ENCODE data around the gene FRMD4B.
A peak's percentile ranks its signal among the peaks of the same experiment; 100 is the strongest.

Gene FRMD4B

GRCh38 chr3:69250014-69250413 is 135.9 kb downstream of the FRMD4B start:
- Histone ChIP-seq H3K27ac (ENCODE audit: low read depth, low read length, severe bottlenecking) (peak overlapping the region; percentile 30), H3K4me1 (ENCODE audit: control insufficient read depth, insufficient read depth, low read length, poor library complexity, severe bottlenecking) (peaks cover 8% of the 10 kb centered on the region), H3K36me3 (ENCODE audit: control insufficient read depth, insufficient read depth, low read length) (no peaks in the 10 kb centered on the region), H3K9me3 (ENCODE audit: control insufficient read depth, low read length) (no peaks in the 10 kb centered on the region), H3K4me3 (ENCODE audit: extremely low read depth, insufficient read depth, low read length, poor library complexity, severe bottlenecking) (peak overlapping the region; percentile 44)
- 15 to 16% methylated on average over 5 to 6 of the region's 8 CpGs for WGBS, 2 experiments (ENCODE audit: insufficient coverage in 2 of 2)

- Histone ChIP-seq H3K9me3 (ENCODE audit: control insufficient read depth, low read length) (no peaks in the 10 kb centered on the region), H3K4me3 (ENCODE audit: extremely low read depth, insufficient read depth, low read length, poor library complexity, severe bottlenecking) (peak overlapping the region; percentile 44), H3K4me1 (ENCODE audit: control insufficient read depth, insufficient read depth, low read length, poor library complexity, severe bottlenecking) (peaks cover 15% of the 10 kb centered on the region), H3K36me3 (ENCODE audit: control insufficient read depth, insufficient read depth, low read length) (no peaks in the 10 kb centered on the region), H3K27ac (ENCODE audit: low read depth, low read length, severe bottlenecking) (peak overlapping the region; percentile 30)
- WGBS, 2 experiments (ENCODE audit: insufficient coverage in 2 of 2) = 0% methylated on average over 1 of the region's 2 CpGs; no CpG with 5 or more reads in 1 of the 2 experiments
Observed at GRCh38 chr3:69249001-69249400, 136.9 kb downstream of the FRMD4B start.

GRCh38 chr3:69248436-69248835 is 137.5 kb downstream of the FRMD4B start:
- no peaks in the 10 kb centered on the region for H3K9me3 ChIP-seq (ENCODE audit: control insufficient read depth, low read length)
- WGBS, 2 experiments (ENCODE audit: insufficient coverage in 2 of 2) = 71 to 72% methylated on average over 3 of the region's 8 CpGs
- H3K36me3 ChIP-seq (ENCODE audit: control insufficient read depth, insufficient read depth, low read length) = no peaks in the 10 kb centered on the region
- peak overlapping the region; percentile 30 for H3K27ac ChIP-seq (ENCODE audit: low read depth, low read length, severe bottlenecking)
- H3K4me3 ChIP-seq (ENCODE audit: extremely low read depth, insufficient read depth, low read length, poor library complexity, severe bottlenecking) = peak overlapping the region; percentile 44
- H3K4me1 ChIP-seq (ENCODE audit: control insufficient read depth, insufficient read depth, low read length, poor library complexity, severe bottlenecking) = peaks cover 21% of the 10 kb centered on the region

DNA sequence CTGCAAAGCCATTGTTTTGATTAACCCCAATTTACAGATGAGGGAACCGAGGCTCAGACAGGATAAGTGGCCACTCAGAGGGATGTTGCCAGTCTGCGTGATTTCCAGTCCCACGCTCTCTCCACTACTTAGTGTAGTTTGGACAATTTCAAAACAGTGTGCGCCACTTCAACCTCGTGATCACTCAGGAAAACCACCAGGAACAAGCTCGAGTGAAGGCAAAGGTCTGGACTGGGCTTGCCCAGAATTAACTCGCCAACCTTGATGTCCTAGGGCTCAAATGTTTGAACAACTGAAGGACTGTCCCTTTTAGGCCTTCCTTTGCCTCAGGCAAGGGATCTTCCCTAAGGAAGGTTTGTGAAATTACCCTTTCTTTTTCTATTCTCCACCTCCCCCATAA is 139.3 kb downstream of the FRMD4B start:
- H3K36me3 ChIP-seq (ENCODE audit: control insufficient read depth, insufficient read depth, low read length) = no peaks in the 10 kb centered on the region
- 94 to 97% methylated on average over 6 to 7 of the region's 7 CpGs for WGBS, 2 experiments (ENCODE audit: insufficient coverage in 2 of 2)
- H3K9me3 ChIP-seq (ENCODE audit: control insufficient read depth, low read length) = no peaks in the 10 kb centered on the region
- no peak overlapping the region for H3K27ac ChIP-seq (ENCODE audit: low read depth, low read length, severe bottlenecking)
- peaks cover 29% of the 10 kb centered on the region for H3K4me1 ChIP-seq (ENCODE audit: control insufficient read depth, insufficient read depth, low read length, poor library complexity, severe bottlenecking)
- no peak overlapping the region for H3K4me3 ChIP-seq (ENCODE audit: extremely low read depth, insufficient read depth, low read length, poor library complexity, severe bottlenecking)

- H3K4me3 ChIP-seq (ENCODE audit: extremely low read depth, insufficient read depth, low read length, poor library complexity, severe bottlenecking) = no peak overlapping the region
- 70 to 80% methylated on average over 1 to 2 of the region's 2 CpGs for WGBS, 2 experiments (ENCODE audit: insufficient coverage in 2 of 2)
Observed at GRCh38 chr3:69244039-69244438, 141.8 kb downstream of the FRMD4B start.

DNA sequence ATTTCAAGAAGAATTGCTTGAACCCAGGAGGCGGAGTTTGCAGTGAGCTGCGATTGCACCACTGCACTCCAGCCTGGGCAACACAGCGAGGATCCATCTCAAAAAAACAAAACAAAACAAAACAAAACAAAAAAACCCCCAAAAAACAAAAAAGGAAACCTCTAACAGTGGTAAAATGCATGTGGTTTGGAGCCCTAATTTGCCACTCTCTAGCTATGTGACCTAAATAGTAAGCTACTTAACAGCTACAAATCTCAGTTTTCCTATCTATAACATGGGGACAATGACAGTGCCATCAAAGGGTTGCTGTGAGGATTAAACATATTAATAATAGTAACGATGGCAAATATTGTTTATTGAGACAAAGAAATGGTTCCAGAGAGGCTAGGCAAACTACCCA is 144.1 kb downstream of the FRMD4B start:
- Histone ChIP-seq H3K4me1 (ENCODE audit: control insufficient read depth, insufficient read depth, low read length, poor library complexity, severe bottlenecking) (peaks cover 60% of the 10 kb centered on the region), H3K27ac (ENCODE audit: low read depth, low read length, severe bottlenecking) (peak overlapping the region; percentile 95), H3K4me3 (ENCODE audit: extremely low read depth, insufficient read depth, low read length, poor library complexity, severe bottlenecking) (no peak overlapping the region), H3K9me3 (ENCODE audit: control insufficient read depth, low read length) (no peaks in the 10 kb centered on the region), H3K36me3 (ENCODE audit: control insufficient read depth, insufficient read depth, low read length) (no peaks in the 10 kb centered on the region)
- 100% methylated on average over 1 of the region's 4 CpGs; no CpG with 5 or more reads in 1 of the 2 experiments for WGBS, 2 experiments (ENCODE audit: insufficient coverage in 2 of 2)

More at GRCh38 chr3:69244039-69244438, 141.8 kb downstream of the FRMD4B start:
- Histone ChIP-seq H3K4me1 (ENCODE audit: control insufficient read depth, insufficient read depth, low read length, poor library complexity, severe bottlenecking) (peaks cover 38% of the 10 kb centered on the region), H3K9me3 (ENCODE audit: control insufficient read depth, low read length) (no peaks in the 10 kb centered on the region), H3K27ac (ENCODE audit: low read depth, low read length, severe bottlenecking) (peak overlapping the region; percentile 66), H3K36me3 (ENCODE audit: control insufficient read depth, insufficient read depth, low read length) (no peaks in the 10 kb centered on the region)

GRCh38 chr3:69240651-69241568 is 145.0 kb downstream of the FRMD4B start:
- H3K4me1 ChIP-seq (ENCODE audit: control insufficient read depth, insufficient read depth, low read length, poor library complexity, severe bottlenecking) = peaks cover 64% of the 10 kb centered on the region
- no peak overlapping the region for H3K4me3 ChIP-seq (ENCODE audit: extremely low read depth, insufficient read depth, low read length, poor library complexity, severe bottlenecking)
- peak overlapping the region; percentile 95 for H3K27ac ChIP-seq (ENCODE audit: low read depth, low read length, severe bottlenecking)
- H3K9me3 ChIP-seq (ENCODE audit: control insufficient read depth, low read length) = no peaks in the 10 kb centered on the region
- 52 to 58% methylated on average over 4 to 7 of the region's 10 CpGs for WGBS, 2 experiments (ENCODE audit: insufficient coverage in 2 of 2)
- no peaks in the 10 kb centered on the region for H3K36me3 ChIP-seq (ENCODE audit: control insufficient read depth, insufficient read depth, low read length)

GRCh38 chr3:69239063-69239462 is 146.8 kb downstream of the FRMD4B start:
- 73 to 89% methylated on average over 1 of the region's 1 CpG for WGBS, 2 experiments (ENCODE audit: insufficient coverage in 2 of 2)
- Histone ChIP-seq H3K9me3 (ENCODE audit: control insufficient read depth, low read length) (no peaks in the 10 kb centered on the region), H3K4me1 (ENCODE audit: control insufficient read depth, insufficient read depth, low read length, poor library complexity, severe bottlenecking) (peaks cover 57% of the 10 kb centered on the region), H3K27ac (ENCODE audit: low read depth, low read length, severe bottlenecking) (peak overlapping the region; percentile 75), H3K4me3 (ENCODE audit: extremely low read depth, insufficient read depth, low read length, poor library complexity, severe bottlenecking) (no peak overlapping the region), H3K36me3 (ENCODE audit: control insufficient read depth, insufficient read depth, low read length) (peaks cover 7% of the 10 kb centered on the region)

- peaks cover 53% of the 10 kb centered on the region for H3K4me1 ChIP-seq (ENCODE audit: control insufficient read depth, insufficient read depth, low read length, poor library complexity, severe bottlenecking)
- H3K9me3 ChIP-seq (ENCODE audit: control insufficient read depth, low read length) = no peaks in the 10 kb centered on the region
- WGBS, 2 experiments (ENCODE audit: insufficient coverage in 2 of 2) = 58 to 61% methylated on average over 2 to 3 of the region's 8 CpGs
- peaks cover 17% of the 10 kb centered on the region for H3K36me3 ChIP-seq (ENCODE audit: control insufficient read depth, insufficient read depth, low read length)
- H3K27ac ChIP-seq (ENCODE audit: low read depth, low read length, severe bottlenecking) = peak overlapping the region; percentile 56
- H3K4me3 ChIP-seq (ENCODE audit: extremely low read depth, insufficient read depth, low read length, poor library complexity, severe bottlenecking) = peak overlapping the region; percentile 24
Observed at GRCh38 chr3:69236812-69237707, 148.8 kb downstream of the FRMD4B start.

DNA sequence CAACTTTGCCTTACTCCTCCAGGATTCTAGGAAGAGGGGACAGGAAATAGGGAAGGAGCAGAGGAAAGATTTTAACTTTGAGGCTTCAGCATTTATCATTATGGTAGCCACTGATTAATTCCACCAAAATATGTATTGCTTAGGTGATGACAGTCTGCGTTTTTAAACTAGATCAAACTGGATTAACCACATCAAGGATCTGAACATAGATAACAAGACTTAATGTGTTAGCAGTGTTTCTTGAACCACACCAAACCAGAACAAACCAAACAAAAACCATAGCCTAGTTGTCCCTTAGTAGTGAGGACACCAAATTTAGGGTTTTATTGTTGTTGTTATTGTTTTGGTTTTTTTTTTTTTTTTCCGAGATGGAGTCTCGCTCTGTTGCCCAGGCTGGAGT is 150.0 kb downstream of the FRMD4B start:
- Histone ChIP-seq H3K4me1 (ENCODE audit: control insufficient read depth, insufficient read depth, low read length, poor library complexity, severe bottlenecking) (peaks cover 45% of the 10 kb centered on the region), H3K4me3 (ENCODE audit: extremely low read depth, insufficient read depth, low read length, poor library complexity, severe bottlenecking) (no peak overlapping the region), H3K36me3 (ENCODE audit: control insufficient read depth, insufficient read depth, low read length) (peaks cover 28% of the 10 kb centered on the region), H3K27ac (ENCODE audit: low read depth, low read length, severe bottlenecking) (no peak overlapping the region), H3K9me3 (ENCODE audit: control insufficient read depth, low read length) (no peaks in the 10 kb centered on the region)
- 100% methylated on average over 2 of the region's 3 CpGs; no CpG with 5 or more reads in 1 of the 2 experiments for WGBS, 2 experiments (ENCODE audit: insufficient coverage in 2 of 2)
